HUES64 (cell line): ENCODE data around the gene NPAS1.
"Not testable (repeated sequence)": the region's sequence is repeated elsewhere in the genome, so short reads cannot be mapped to it uniquely, and the experiment has no call there.

Experiments used
- H3K27ac ChIP-seq: 2 replicates; pipeline ENCODE4 v1.7.0; 2013; ENCODE audit warnings: low read depth, low read length, inconsistent platforms
- H3K27me3 ChIP-seq: 2 replicates; pipeline ENCODE4 v1.6.1; 2013; ENCODE audit warnings: mild to moderate bottlenecking, low read length; ENCODE audit not compliant: insufficient read depth
- H3K36me3 ChIP-seq: 2 replicates; pipeline ENCODE4 v1.6.1; 2013; ENCODE audit warnings: mild to moderate bottlenecking, low read length; ENCODE audit not compliant: insufficient read depth
- H3K4me1 ChIP-seq: 2 replicates; pipeline ENCODE4 v1.6.1; 2013; ENCODE audit warnings: mild to moderate bottlenecking, low read length, moderate library complexity; ENCODE audit not compliant: insufficient read depth
- H3K4me3 ChIP-seq: 2 replicates; pipeline ENCODE4 v1.5.1; 2013; ENCODE audit warnings: mild to moderate bottlenecking, low read length, moderate library complexity
- H3K9ac ChIP-seq: 2 replicates; pipeline ENCODE4 v1.6.1; 2013; ENCODE audit warnings: mild to moderate bottlenecking, low read depth, low read length
- H3K9me3 ChIP-seq: 2 replicates; pipeline ENCODE4 v1.6.1; 2013; ENCODE audit warnings: low read depth, low read length; ENCODE audit not compliant: insufficient read depth
- WGBS: fragments of 150-250, 120-280 bp; methylation state at CpG from one replicate; pipeline ENCODE4 v1.1.7; 2013; ENCODE audit warnings: missing lambda C conversion rate; 5-methylcytosine and 5-hydroxymethylcytosine counted together

NPAS1 gene

DNA sequence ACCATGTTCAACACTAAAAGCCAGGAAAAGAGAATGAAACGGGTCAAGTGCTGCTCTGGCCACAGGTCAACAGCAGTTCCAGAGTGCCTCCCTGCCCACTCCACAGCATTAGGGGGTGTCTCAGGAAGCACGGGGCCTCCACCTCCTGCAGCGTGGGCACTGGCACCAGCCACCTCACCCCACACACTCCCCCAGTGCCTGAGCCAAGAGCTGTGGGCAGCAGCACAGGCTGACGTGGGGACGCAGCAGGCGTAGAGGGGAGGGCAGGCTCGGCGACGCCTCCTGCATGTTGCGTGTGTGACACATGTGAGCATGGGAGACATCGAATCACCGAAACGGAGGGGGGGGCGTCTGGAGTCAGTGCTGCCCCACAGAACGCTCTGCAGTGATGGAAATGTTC lies 50.2 kb downstream of the NPAS1 start:
- Histone ChIP-seq H3K4me1 (no peaks in the 10 kb centered on the region), H3K9ac (no peak overlapping the region), H3K27me3 (no peaks in the 10 kb centered on the region), H3K36me3 (peaks cover 88% of the 10 kb centered on the region), H3K27ac (no peak overlapping the region), H3K4me3 (no peak overlapping the region), H3K9me3 (no peaks in the 10 kb centered on the region)
- WGBS = 94% methylated on average over 15 of the region's 15 CpGs

DNA sequence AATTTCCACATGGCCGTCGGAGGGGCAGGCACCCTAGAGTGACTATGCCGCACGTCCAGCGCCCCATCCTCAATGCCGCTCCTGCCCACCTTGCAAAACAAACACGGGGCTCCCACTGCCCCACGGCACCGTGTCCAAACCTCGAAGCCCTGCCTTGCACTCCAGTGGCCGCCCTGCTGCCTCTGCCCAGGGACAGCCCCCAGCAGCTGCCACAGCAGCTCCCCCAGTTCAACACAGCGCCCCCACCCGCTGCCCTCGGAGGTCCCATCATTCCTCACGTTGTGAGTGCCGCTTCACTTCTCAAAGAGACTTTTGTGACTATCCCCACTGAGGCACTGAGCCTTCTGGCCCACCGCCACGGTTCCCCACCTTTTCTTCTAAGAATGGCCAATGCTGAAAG lies 51.1 kb downstream of the NPAS1 start:
- no peaks in the 10 kb centered on the region for H3K27me3 ChIP-seq
- H3K9ac ChIP-seq = no peak overlapping the region
- WGBS = 93% methylated on average over 18 of the region's 18 CpGs
- H3K27ac ChIP-seq = no peak overlapping the region
- H3K36me3 ChIP-seq = peaks cover 88% of the 10 kb centered on the region
- no peak overlapping the region for H3K4me3 ChIP-seq
- H3K9me3 ChIP-seq = no peaks in the 10 kb centered on the region
- H3K4me1 ChIP-seq = no peaks in the 10 kb centered on the region

DNA sequence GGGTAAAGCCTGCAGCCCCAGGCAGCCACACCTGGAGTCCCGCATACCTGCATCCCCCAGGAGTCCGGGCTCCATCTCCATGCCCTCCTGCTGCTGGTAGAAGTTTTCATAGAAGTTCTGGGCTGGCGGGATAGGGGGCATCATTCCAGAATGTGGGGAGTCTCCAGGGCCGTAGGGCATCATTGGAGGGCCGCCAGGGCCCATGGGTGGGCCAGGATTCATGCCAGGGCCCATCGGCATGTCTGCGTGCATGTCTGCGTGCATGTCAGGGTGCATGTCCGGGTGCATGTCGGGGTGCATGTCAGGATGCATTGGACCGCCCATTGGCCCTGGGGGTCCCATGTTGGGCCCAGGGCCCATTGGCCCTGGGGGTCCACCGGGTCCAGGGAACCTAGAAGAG lies 52.1 kb downstream of the NPAS1 start:
- H3K36me3 ChIP-seq = peaks cover 88% of the 10 kb centered on the region
- H3K9ac ChIP-seq = no peak overlapping the region
- H3K9me3 ChIP-seq = no peaks in the 10 kb centered on the region
- no peaks in the 10 kb centered on the region for H3K27me3 ChIP-seq
- no peak overlapping the region for H3K4me3 ChIP-seq
- 96% methylated on average over 12 of the region's 12 CpGs for WGBS
- H3K4me1 ChIP-seq = no peaks in the 10 kb centered on the region
- H3K27ac ChIP-seq = no peak overlapping the region

DNA sequence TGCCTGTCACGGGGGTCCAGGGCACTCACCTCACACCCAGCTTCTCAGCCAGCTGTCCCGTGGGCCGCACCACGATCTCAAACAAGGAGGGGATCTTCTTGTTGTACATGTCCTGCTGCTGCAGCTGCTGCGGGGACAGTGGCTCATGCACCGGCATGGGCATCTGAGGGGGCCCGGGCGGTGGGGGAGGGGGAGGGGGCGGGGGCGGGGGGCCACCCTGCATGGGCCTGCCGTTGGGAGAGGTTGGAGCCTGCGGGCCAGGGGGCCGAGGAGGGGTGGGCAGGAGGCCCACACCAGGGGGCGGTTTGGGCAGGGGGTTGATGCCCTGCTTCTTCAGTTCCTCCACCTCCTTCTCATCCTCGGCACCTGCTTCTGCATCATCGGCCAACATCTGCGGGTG lies 52.7 kb downstream of the NPAS1 start:
- H3K9me3 ChIP-seq = no peaks in the 10 kb centered on the region
- no peak overlapping the region for H3K4me3 ChIP-seq
- no peak overlapping the region for H3K27ac ChIP-seq
- no peak overlapping the region for H3K9ac ChIP-seq
- peaks cover 88% of the 10 kb centered on the region for H3K36me3 ChIP-seq
- WGBS = 92% methylated on average over 13 of the region's 17 CpGs
- no peaks in the 10 kb centered on the region for H3K4me1 ChIP-seq
- H3K27me3 ChIP-seq = no peaks in the 10 kb centered on the region

DNA sequence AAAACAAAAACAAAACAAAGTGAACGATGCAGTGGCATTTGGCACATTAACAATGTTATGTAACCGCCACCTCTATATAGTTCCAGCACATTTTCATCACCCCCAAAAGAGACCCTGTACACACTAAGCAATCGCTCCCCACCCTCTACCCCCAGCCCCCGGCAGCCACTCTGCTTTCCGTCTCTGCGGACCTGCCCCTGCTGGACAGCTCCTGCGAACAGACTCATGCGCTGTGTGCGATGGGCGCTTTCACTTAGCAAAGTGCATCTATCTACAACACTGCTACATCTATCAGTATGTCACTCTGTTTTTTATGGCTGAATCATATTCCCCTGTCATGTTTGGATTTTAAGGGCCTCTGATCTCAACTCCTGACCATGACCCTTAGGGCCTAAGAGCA lies 53.9 kb downstream of the NPAS1 start:
- Histone ChIP-seq H3K27ac (no peak overlapping the region), H3K36me3 (peaks cover 86% of the 10 kb centered on the region), H3K9ac (no peak overlapping the region), H3K27me3 (no peaks in the 10 kb centered on the region), H3K4me3 (no peak overlapping the region), H3K4me1 (no peaks in the 10 kb centered on the region), H3K9me3 (no peaks in the 10 kb centered on the region)
- WGBS = 98% methylated on average over 10 of the region's 10 CpGs

DNA sequence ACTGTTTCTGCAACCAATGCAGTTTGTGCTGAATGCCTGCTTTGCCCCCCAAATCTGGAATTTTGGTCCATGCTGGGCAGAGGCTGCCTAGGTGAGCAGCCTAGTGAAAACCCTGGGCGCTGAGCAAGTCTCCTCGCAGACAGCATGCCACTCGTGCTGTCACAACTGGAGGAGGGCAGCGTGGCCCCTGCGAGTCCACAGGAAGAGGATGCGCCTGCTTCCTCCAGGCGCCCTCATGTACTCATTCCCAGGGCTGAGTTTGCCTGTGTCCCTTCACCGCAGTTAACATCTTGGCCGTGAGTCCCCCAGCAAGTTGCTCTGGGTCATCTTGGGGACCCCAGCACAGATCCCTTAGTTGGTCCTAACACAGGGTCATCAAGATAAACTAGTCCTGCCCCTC lies 55.0 kb downstream of the NPAS1 start:
- H3K9ac ChIP-seq = no peak overlapping the region
- H3K27me3 ChIP-seq = no peaks in the 10 kb centered on the region
- H3K4me3 ChIP-seq = no peak overlapping the region
- H3K4me1 ChIP-seq = no peaks in the 10 kb centered on the region
- H3K9me3 ChIP-seq = no peaks in the 10 kb centered on the region
- 96% methylated on average over 9 of the region's 9 CpGs for WGBS
- H3K27ac ChIP-seq = no peak overlapping the region
- peaks cover 85% of the 10 kb centered on the region for H3K36me3 ChIP-seq

DNA sequence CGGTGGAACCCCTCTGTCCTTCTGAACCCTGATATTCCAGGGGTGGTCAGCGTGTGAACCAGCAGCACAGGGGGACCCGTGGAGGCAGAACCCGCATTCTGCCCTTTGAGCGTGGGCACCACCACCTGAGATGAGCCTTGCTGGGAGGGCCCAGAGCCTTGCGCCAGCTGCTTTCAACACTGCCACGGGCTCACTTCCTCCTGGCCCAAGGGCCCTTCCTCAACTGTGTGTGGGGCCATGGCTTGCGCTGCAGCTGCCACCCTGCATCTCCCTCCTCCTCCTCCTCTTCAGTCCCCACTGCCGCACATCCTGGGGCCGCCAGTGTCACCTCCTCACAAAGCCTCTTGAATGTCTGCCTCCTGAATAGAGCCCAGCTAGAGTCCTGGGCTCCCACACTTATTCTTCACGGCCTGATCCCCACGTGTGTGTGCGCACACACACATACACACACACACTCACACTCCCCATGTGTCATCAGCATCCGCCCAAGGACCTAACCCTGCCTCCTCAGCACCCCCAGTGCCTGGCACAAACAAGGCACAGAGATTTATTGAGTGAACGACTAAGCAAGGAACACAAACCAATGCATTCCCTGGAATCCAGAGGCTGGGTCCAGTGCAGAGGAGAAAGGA lies 55.7 kb downstream of the NPAS1 start:
- H3K4me1 ChIP-seq = no peaks in the 10 kb centered on the region
- no peak overlapping the region for H3K4me3 ChIP-seq
- H3K27ac ChIP-seq = no peak overlapping the region
- H3K36me3 ChIP-seq = peaks cover 85% of the 10 kb centered on the region
- WGBS = 95% methylated on average over 15 of the region's 15 CpGs
- H3K9ac ChIP-seq = no peak overlapping the region
- no peaks in the 10 kb centered on the region for H3K27me3 ChIP-seq
- no peaks in the 10 kb centered on the region for H3K9me3 ChIP-seq

DNA sequence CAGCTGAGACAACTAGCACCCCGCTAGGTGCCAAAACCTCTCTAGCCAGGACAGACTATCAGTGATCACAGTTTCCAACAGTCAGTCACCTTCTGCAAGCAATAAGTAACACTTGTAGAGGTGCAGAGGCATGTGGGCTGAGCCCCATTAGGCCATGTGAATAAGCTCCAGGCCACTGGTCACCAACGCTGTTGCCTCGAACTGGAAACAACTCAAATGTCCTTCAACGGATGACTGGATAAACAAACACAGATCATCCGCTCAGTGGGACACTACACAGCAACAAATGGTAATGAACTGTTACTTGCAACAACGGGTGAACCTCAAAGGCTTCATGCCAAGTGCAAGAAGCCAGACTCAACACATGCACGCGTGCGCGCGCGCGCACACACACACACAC lies 56.3 kb downstream of the NPAS1 start:
- no peak overlapping the region for H3K4me3 ChIP-seq
- no peaks in the 10 kb centered on the region for H3K4me1 ChIP-seq
- no peaks in the 10 kb centered on the region for H3K9me3 ChIP-seq
- H3K27ac ChIP-seq = no peak overlapping the region
- WGBS = 89% methylated on average over 13 of the region's 13 CpGs
- H3K36me3 ChIP-seq = peaks cover 85% of the 10 kb centered on the region
- H3K9ac ChIP-seq = no peak overlapping the region
- H3K27me3 ChIP-seq = no peaks in the 10 kb centered on the region

DNA sequence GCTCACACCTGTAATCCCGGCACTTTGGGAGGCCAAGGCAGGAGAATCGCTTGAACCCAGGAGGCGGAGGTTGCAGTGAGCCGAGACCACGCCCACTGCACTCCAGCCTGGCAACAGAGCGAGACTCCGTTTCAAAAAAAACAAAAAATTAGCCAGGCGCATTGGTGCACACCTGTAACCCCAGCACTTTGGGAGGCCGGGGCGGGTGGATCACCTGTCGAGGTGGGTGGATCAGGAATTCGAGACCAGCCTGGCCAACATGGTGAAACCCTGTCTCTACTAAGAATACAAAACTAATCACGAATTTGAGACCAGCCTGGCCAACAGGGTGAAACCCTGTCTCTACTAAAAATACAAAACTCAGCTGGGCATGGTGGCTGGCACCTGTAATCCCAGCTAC lies 58.7 kb downstream of the NPAS1 start:
- not testable (repeated sequence) for H3K9ac ChIP-seq, H3K27me3 ChIP-seq, H3K4me3 ChIP-seq, H3K27ac ChIP-seq, H3K9me3 ChIP-seq, H3K4me1 ChIP-seq
- 96% methylated on average over 13 of the region's 13 CpGs for WGBS
- peaks cover 92% of the 10 kb centered on the region for H3K36me3 ChIP-seq

DNA sequence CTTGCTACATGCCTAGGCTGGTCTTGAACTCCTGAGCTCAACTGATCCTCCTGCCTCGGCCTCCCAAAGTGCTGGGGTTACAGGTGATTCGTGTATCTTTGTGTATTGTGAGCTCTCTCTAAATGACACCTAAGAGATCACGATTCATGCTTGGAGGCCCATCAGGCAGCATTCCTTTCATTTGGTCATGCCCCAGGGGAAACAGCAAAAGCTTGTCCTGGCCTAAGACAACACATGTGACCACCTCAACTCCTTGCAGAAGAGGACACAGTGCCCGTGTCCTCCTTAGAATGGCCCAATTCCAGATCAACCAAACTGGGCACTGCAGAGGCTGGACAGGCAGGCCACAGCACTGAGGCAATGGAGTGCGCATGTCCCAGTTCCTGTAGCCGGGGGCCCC lies 61.5 kb downstream of the NPAS1 start:
- no peaks in the 10 kb centered on the region for H3K4me1 ChIP-seq
- WGBS = 96% methylated on average over 6 of the region's 6 CpGs
- no peaks in the 10 kb centered on the region for H3K9me3 ChIP-seq
- H3K36me3 ChIP-seq = peaks cover 94% of the 10 kb centered on the region
- no peak overlapping the region for H3K4me3 ChIP-seq
- H3K27me3 ChIP-seq = no peaks in the 10 kb centered on the region
- no peak overlapping the region for H3K27ac ChIP-seq
- no peak overlapping the region for H3K9ac ChIP-seq

DNA sequence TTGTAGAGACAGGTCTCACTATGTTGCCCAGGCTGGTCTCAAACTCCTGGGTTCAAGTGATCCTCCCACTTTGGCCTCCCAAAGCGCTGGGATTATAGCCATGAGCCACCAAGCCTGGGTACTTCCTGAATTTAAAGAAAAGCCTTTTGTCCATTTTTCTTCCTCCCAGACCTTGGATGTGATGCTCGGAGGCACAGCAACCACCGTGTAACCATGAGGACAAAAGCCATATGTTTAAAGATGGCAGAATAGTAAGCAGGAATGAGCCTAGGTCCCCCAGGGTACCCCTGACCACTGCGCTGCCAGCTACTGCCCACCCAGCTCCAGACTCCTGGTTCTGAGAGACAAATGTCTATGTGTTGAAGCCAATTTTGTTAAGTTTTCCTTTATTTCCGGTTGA lies 62.9 kb downstream of the NPAS1 start:
- Histone ChIP-seq H3K4me3 (no peak overlapping the region), H3K27me3 (no peaks in the 10 kb centered on the region), H3K36me3 (peaks cover 96% of the 10 kb centered on the region), H3K9me3 (no peaks in the 10 kb centered on the region), H3K27ac (no peak overlapping the region), H3K9ac (no peak overlapping the region), H3K4me1 (no peaks in the 10 kb centered on the region)
- WGBS = 96% methylated on average over 5 of the region's 5 CpGs

DNA sequence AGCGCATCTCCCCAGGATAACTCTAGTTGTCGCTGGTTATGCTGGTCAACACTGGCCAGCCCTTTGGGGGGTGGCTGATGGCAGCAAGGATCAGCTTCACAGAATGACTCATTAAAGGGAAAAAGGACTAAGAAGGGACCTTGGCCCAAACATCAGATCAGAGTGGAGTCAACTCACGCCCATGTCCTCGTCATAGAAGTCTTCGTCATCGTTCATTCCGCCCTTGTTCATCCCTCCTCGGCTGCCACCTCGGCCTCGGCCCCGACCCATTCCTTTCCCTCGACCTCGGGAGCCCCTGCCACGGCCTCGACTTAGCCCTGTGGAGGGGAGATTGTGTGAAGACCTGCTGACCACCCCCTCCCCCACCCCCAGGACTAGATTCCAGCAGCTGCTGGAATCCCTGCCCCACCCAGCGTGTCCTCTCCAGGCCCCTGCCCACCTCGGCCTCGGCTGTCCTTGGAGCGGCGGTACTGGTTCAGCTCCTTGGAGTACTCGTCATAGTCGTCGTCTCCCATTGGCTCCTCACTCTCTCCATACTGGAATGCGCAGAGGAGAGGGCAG lies 65.3 kb downstream of the NPAS1 start:
- H3K4me3 ChIP-seq = no peak overlapping the region
- WGBS = 93% methylated on average over 24 of the region's 24 CpGs
- H3K36me3 ChIP-seq = peaks cover 95% of the 10 kb centered on the region

More for the DNA sequence above, 65.3 kb downstream of the NPAS1 start:
- H3K4me1 ChIP-seq = no peaks in the 10 kb centered on the region
- no peaks in the 10 kb centered on the region for H3K27me3 ChIP-seq
- H3K27ac ChIP-seq = no peak overlapping the region
- no peaks in the 10 kb centered on the region for H3K9me3 ChIP-seq
- no peak overlapping the region for H3K9ac ChIP-seq
